Activated naive CD4-positive, alpha-beta T cell treated with anti-CD3 and anti-CD28 coated beads, Interleukin-2, amount 50 U/mL, for 72 hours (primary cell): ENCODE measurements around the gene RHOU. TPM values are rescaled to one million over a fixed set of nuclear protein-coding genes. Genes with fewer than 3 reads are reported as not detected.

Experiments
- ATAC-seq, 2 donors: fragments of 150-1000 bp; cut with Tn5 transposase; 2 replicates each; pipeline ENCODE4 v1.10.0; 2021; ENCODE audit warnings: mild to moderate bottlenecking in 2 of 2, moderate library complexity in 2 of 2
- DNase-seq, 2 donors: peaks; one replicate each; pipeline ENCODE4 v3.0.0; 2021 to 2022; ENCODE audit warnings: low spot score in 2 of 2
- H3K27ac Mint-ChIP-seq, 2 donors: one replicate each; pipeline ENCODE4 v1.8.0; 2022; ENCODE audit warnings: mild to moderate bottlenecking in 2 of 2, mixed read lengths in 2 of 2
- H3K36me3 Mint-ChIP-seq, 2 donors: one replicate each; pipeline ENCODE4 v1.8.0; 2022; ENCODE audit warnings: mixed read lengths in 2 of 2
- H3K9me3 Mint-ChIP-seq, 2 donors: one replicate each; pipeline ENCODE4 v1.8.0; 2022; ENCODE audit warnings: mixed read lengths in 2 of 2
- total RNA-seq, 2 donors: library from RNA; stranded (reverse); gene quantifications; one replicate each; pipeline ENCODE4 v1.2.3, GENCODE V29; 2022

Gene RHOU
- total RNA-seq, 2 donors from 2014 or later: 1.1 to 4.3 TPM

DNA sequence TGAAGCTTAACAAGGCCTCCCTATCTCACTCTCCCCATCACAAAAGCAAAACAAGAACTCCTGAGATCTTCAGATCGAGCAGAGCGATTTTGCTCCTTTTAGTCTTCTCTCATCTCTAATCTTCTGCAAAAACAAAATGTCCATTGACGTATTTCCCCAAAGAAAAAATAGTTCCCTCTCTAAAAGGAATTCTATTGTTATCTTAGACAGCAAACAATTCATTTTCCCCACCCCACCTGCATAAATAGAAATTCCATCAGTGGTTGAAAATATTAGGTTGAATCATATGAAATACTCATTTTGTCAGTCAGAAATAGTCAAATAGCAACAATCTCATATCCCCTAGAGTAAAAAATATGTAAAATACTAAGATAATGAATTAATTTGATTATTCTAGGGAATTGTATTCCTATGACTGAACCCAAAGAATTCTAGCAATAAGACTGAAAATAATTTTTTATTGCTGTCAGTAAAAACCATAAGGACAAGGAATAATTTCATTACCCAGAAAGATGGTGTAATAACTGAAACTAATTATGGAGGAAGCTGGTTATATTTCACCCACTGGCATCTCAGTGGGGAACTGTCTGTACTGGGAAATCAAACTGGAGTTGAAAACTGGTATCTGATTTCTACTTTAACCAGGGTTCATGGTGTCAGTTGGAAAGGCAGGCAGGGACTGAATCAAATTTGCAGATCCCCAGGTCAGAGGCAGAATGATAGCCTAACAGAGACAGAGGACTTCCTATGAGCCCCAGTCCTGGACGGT is 51.3 kb downstream of the RHOU start:
- Mint-ChIP-seq H3K27ac (peak overlapping the region in 1 of 2 donors; percentile 50), H3K36me3 (peaks cover 5 to 10% of the 10 kb centered on the region in 2 donors), H3K9me3 (peaks cover 0 to 17% of the 10 kb centered on the region in 2 donors)
- ATAC-seq: no peak
- no peak for DNase-seq

DNA sequence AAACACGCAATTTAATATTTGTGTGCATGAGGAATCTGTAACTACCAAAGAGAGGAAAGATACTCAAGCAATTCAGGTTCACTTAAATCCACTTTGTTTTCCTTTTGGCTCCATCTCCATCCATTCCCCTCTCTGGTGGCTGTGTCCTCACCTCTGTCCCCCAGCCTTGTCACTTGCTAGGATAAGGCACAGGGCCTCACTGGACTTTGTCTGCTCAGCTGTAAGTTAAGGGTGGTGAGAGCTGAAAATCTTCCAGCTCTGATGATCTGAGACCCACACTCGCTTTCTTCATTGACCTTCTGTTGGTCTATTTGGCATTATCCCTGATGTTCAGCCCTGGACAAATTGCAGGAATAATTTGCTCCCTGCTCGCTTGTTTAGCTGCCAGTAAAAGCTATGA is 56.5 kb downstream of the RHOU start:
- Mint-ChIP-seq H3K27ac (no peak overlapping the region), H3K9me3 (peaks cover 0 to 17% of the 10 kb centered on the region in 2 donors), H3K36me3 (peaks cover 5 to 10% of the 10 kb centered on the region in 2 donors)

DNA sequence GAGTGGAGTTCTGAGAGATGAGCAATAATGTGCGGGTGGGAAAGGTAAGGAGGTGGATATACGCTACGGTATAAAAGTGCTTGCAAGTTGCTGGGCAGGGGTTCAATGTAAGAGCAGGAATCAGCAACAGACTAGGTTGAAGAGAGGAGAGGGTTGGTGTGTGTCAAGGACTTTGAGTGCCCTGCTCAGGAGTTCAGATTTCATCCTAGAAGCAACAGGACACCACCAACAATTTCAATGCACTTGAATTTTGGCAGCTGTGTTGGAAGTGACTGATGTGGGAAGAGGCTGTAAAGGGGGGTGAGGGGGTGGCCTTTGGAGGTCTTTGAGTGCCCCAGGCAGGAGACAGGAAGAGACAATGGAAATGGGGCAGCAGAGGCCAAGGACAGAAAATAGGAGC is 57.3 kb downstream of the RHOU start:
- H3K27ac Mint-ChIP-seq: no peak overlapping the region
- ATAC-seq: no peak
- H3K36me3 Mint-ChIP-seq: peaks cover 13% of the 10 kb centered on the region in 2 donors
- peaks cover 0 to 17% of the 10 kb centered on the region in 2 donors for H3K9me3 Mint-ChIP-seq
- DNase-seq: no peak

More for the DNA sequence above, 56.5 kb downstream of the RHOU start:
- DNase-seq (no peak), ATAC-seq (no peak)

DNA sequence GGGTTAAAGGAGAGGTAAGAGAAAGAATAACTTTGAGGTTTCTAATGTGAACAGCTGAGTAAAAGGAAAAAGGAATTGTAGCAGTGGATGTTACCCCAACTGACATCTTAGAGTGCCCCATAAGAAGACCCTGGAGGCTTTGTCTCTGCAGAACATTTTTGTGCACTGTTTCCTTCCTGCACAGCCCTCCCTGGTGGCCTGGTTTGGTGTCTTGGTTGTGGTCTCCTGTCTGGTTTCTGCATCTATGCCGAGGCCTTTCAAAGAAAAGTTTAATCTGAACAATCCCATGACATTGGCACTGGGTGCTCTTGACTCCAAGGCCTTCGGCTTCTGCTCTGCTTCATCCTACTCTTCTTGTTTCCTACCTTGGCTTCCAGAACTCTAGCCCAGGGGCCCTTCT is 57.8 kb downstream of the RHOU start:
- H3K9me3 Mint-ChIP-seq: peaks cover 0 to 14% of the 10 kb centered on the region in 2 donors

DNA sequence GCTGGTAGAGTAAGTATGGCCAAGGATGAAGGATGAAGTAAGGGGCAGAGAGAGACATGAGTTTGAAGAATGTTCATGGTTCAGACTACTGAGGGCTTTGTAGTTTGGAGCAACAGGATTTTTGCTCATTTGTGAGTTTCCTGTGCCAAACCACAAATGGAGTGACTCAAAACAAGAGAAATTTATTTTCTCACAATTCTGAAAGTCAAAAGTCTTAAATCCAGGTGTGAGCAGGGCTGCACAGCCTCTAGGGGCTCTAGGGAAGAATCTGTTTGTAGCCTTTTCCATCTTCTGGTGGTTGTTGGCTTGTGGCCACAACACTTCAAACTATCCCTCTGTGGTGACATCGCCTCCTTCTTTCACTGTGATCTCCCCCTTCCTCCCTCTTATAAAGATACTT is 58.9 kb downstream of the RHOU start:
- Mint-ChIP-seq H3K36me3 (peaks cover 9 to 12% of the 10 kb centered on the region in 2 donors), H3K9me3 (peaks cover 0 to 5% of the 10 kb centered on the region in 2 donors), H3K27ac (no peak overlapping the region)
- peak; percentile 50 to 62 for DNase-seq
- peak; percentile 73 to 79 for ATAC-seq

More for the DNA sequence above, 57.8 kb downstream of the RHOU start:
- ATAC-seq (no peak), DNase-seq (no peak)
- peaks cover 11 to 16% of the 10 kb centered on the region in 2 donors for H3K36me3 Mint-ChIP-seq
- H3K27ac Mint-ChIP-seq: no peak overlapping the region

DNA sequence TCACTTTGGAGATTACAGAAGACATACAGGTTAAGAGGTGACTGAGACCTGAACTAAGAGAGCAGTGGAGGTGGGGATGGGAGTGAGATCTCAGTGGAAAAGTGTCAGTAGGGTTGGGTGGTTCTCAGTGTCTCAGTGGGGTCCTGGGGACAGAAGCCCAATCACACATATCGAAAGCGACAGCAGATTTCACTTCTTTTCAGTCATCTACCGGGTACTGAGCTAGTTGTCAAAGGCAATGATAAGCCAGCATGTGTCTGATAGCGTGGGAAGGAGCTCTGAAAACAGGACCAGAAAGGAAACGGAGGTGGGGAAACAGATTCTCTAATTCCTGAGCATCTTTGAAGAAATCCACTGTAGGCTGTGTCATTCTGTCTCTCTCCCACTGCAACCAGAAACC is 59.5 kb downstream of the RHOU start:
- peaks cover 9 to 17% of the 10 kb centered on the region in 2 donors for H3K36me3 Mint-ChIP-seq
- DNase-seq (peak; percentile 57 to 60), ATAC-seq (peak; percentile 79 to 87)
- H3K9me3 Mint-ChIP-seq: peaks cover 0 to 5% of the 10 kb centered on the region in 2 donors
- H3K27ac Mint-ChIP-seq: no peak overlapping the region

DNA sequence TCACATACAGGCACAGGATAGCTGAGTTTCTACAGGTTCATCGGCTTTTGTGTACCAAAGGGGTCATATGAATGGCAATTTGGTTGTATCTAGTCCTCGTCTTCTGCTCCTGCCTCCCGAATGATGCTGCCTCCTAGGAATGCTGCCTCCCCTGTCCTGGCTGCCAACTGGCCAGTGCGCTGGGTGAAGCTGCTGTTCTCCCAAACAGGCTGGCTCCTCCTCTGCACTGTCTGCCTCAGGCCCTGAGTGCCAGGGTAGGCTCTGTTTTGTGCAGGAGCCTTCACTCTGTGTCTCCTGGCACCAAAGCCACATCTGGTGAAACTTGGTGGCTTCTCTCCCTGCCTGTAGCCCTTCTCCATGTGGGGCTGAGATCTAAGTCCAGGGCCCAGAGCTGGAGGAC is 60.3 kb downstream of the RHOU start:
- peak overlapping the region in 1 of 2 donors; percentile 31 for H3K27ac Mint-ChIP-seq
- no peak for ATAC-seq
- no peak for DNase-seq
- peaks cover 9 to 20% of the 10 kb centered on the region in 2 donors for H3K36me3 Mint-ChIP-seq
- H3K9me3 Mint-ChIP-seq: peaks cover 0 to 10% of the 10 kb centered on the region in 2 donors

Other genes starting within 250 kb of the RHOU start
- gene RNF187, start 248.1 kb upstream of the RHOU start, total RNA-seq: 100 to 1,000 TPM in 1 of 2 donors, 10 to 100 TPM in 1; 39.5 to 155 TPM